BLaER1 treated with 17β-estradiol and CSF1 and Interleukin-3, amounts not matched to agents 10 nM and 100 nM (cell line): Measurements from ENCODE around the gene CKS1B.

Experiments used
- H3K27ac ChIP-seq, 11 experiments: shearing (Covaris generic); formaldehyde crosslinking; 2 replicates each; pipeline ENCODE4 v1.8.1; 2022
- H3K27me3 ChIP-seq, 11 experiments: shearing (Covaris generic); formaldehyde crosslinking; 2 replicates each; pipeline ENCODE4 v1.8.1; 2022
- H3K36me3 ChIP-seq, 11 experiments: shearing (Covaris generic); formaldehyde crosslinking; 2 replicates each; pipeline ENCODE4 v1.8.1; 2022
- H3K4me1 ChIP-seq, 10 experiments: shearing (Covaris generic); formaldehyde crosslinking; 2 replicates each; pipeline ENCODE4 v1.8.1; 2022
- H3K4me2 ChIP-seq, 11 experiments: shearing (Covaris generic); formaldehyde crosslinking; 2 replicates each; pipeline ENCODE4 v1.8.1; 2022
- H3K4me3 ChIP-seq, 10 experiments: shearing (Covaris generic); formaldehyde crosslinking; 2 replicates each; pipeline ENCODE4 v1.8.1; 2022
- H3K9ac ChIP-seq, 11 experiments: shearing (Covaris generic); formaldehyde crosslinking; 2 replicates each; pipeline ENCODE4 v1.8.1; 2022
- H3K9me3 ChIP-seq, 11 experiments: shearing (Covaris generic); formaldehyde crosslinking; replicated peaks in 1 of 11; 2 replicates each; pipeline ENCODE4 v1.8.1; 2022
- H4K20me1 ChIP-seq, 11 experiments: shearing (Covaris generic); formaldehyde crosslinking; 2 replicates each; pipeline ENCODE4 v1.8.1; 2022
- Cebpa-rat ChIP-seq, 11 experiments: shearing (Covaris generic); IDR thresholded peaks; 2 replicates each; pipeline ENCODE4 v1.8.1; 2022

Gene CKS1B

GRCh38 chr1:154998201-154998780, 23.8 kb downstream of the CKS1B start:
- H3K4me3 ChIP-seq: peak overlapping the region in 2 of 10 experiments; percentile 67 to 81; a peak in 4 of 20 replicates

GRCh38 chr1:154998818-154999570, 24.5 kb downstream of the CKS1B start:
- no peak for TF ChIP-seq Cebpa-rat (IDR thresholded peaks at IDR 0.05)
- Histone ChIP-seq H3K4me2 (peak overlapping the region; percentile 91 to 100 (median 99)), H3K4me1 (peaks cover 54 to 71% (median 63%) of the 10 kb centered on the region in 10 experiments), H3K4me3 (peak overlapping the region; percentile 44 to 96 (median 72); a peak in 18 of 20 replicates), H3K27ac (peak overlapping the region in 3 of 11 experiments; percentile 27 to 43 (median 30); a peak in 4 of 22 replicates), H3K36me3 (no peaks in the 10 kb centered on the region), H4K20me1 (peaks cover 0 to 8% (median 0%) of the 10 kb centered on the region in 11 experiments; a peak in 2 of 22 replicates), H3K27me3 (no peaks in the 10 kb centered on the region), H3K9me3 (no peaks in the 10 kb centered on the region), H3K9ac (peak overlapping the region in 9 of 11 experiments; percentile 13 to 84 (median 58); a peak in 13 of 22 replicates)

More at GRCh38 chr1:154998201-154998780, 23.8 kb downstream of the CKS1B start:
- no peaks in the 10 kb centered on the region for H3K9me3 ChIP-seq
- peak overlapping the region in 2 of 11 experiments; percentile 34 to 58; a peak in 5 of 22 replicates for H3K9ac ChIP-seq
- no peaks in the 10 kb centered on the region for H3K36me3 ChIP-seq
- peak overlapping the region; percentile 91 to 100 (median 99) for H3K4me2 ChIP-seq
- H3K27me3 ChIP-seq: no peaks in the 10 kb centered on the region
- H3K27ac ChIP-seq: peak overlapping the region in 1 of 11 experiments; percentile 30; a peak in 2 of 22 replicates
- peaks cover 0 to 8% (median 0%) of the 10 kb centered on the region in 11 experiments; a peak in 2 of 22 replicates for H4K20me1 ChIP-seq
- H3K4me1 ChIP-seq: peaks cover 60 to 76% (median 70%) of the 10 kb centered on the region in 10 experiments
- no peak for TF ChIP-seq Cebpa-rat (IDR thresholded peaks at IDR 0.05)

- H3K4me1 ChIP-seq: peaks cover 54 to 71% (median 63%) of the 10 kb centered on the region in 10 experiments
- H3K27me3 ChIP-seq: no peaks in the 10 kb centered on the region
- peak overlapping the region; percentile 45 to 90 (median 64); a peak in 20 of 22 replicates for H3K27ac ChIP-seq
These were observed 25.3 kb downstream of the CKS1B start for GRCh38 chr1:154999571-155000410.

GRCh38 chr1:155000411-155000725, 25.9 kb downstream of the CKS1B start:
- no peak for TF ChIP-seq Cebpa-rat (IDR thresholded peaks at IDR 0.05)
- no peaks in the 10 kb centered on the region for H3K27me3 ChIP-seq
- peaks cover 0 to 8% (median 0%) of the 10 kb centered on the region in 11 experiments; a peak in 2 of 22 replicates for H4K20me1 ChIP-seq
- H3K36me3 ChIP-seq: no peaks in the 10 kb centered on the region
- no peaks in the 10 kb centered on the region for H3K9me3 ChIP-seq
- peak overlapping the region; percentile 63 to 96 (median 72) for H3K4me3 ChIP-seq
- H3K4me1 ChIP-seq: peaks cover 54 to 71% (median 64%) of the 10 kb centered on the region in 10 experiments
- peak overlapping the region; percentile 74 to 87 (median 83) for H3K9ac ChIP-seq
- H3K27ac ChIP-seq: peak overlapping the region; percentile 68 to 90 (median 85); a peak in 21 of 22 replicates
- peak overlapping the region; percentile 91 to 100 (median 99) for H3K4me2 ChIP-seq

More at GRCh38 chr1:154999571-155000410, 25.3 kb downstream of the CKS1B start:
- Histone ChIP-seq H3K36me3 (no peaks in the 10 kb centered on the region), H3K4me3 (peak overlapping the region; percentile 63 to 96 (median 72)), H4K20me1 (peaks cover 0 to 8% (median 0%) of the 10 kb centered on the region in 11 experiments; a peak in 2 of 22 replicates), H3K9me3 (no peaks in the 10 kb centered on the region), H3K9ac (peak overlapping the region; percentile 50 to 84 (median 73)), H3K4me2 (peak overlapping the region; percentile 91 to 100 (median 99))
- no peak for TF ChIP-seq Cebpa-rat (IDR thresholded peaks at IDR 0.05)

- peak overlapping the region; percentile 91 to 100 (median 99) for H3K4me2 ChIP-seq
- TF ChIP-seq Cebpa-rat (IDR thresholded peaks at IDR 0.05): no peak
- H3K9me3 ChIP-seq: no peaks in the 10 kb centered on the region
- peaks cover 0 to 8% (median 0%) of the 10 kb centered on the region in 11 experiments; a peak in 2 of 22 replicates for H4K20me1 ChIP-seq
- peak overlapping the region; percentile 63 to 96 (median 72) for H3K4me3 ChIP-seq
- no peaks in the 10 kb centered on the region for H3K27me3 ChIP-seq
- peak overlapping the region; percentile 68 to 90 (median 85) for H3K27ac ChIP-seq
- peaks cover 54 to 71% (median 68%) of the 10 kb centered on the region in 10 experiments for H3K4me1 ChIP-seq
- H3K36me3 ChIP-seq: no peaks in the 10 kb centered on the region
- peak overlapping the region; percentile 74 to 87 (median 83) for H3K9ac ChIP-seq
These were observed 26.4 kb downstream of the CKS1B start for GRCh38 chr1:155000726-155001424.

GRCh38 chr1:155001425-155001674, 26.9 kb downstream of the CKS1B start:
- H3K36me3 ChIP-seq: no peaks in the 10 kb centered on the region
- H4K20me1 ChIP-seq: peaks cover 0 to 8% (median 0%) of the 10 kb centered on the region in 11 experiments; a peak in 2 of 22 replicates
- peaks cover 54 to 72% (median 68%) of the 10 kb centered on the region in 10 experiments for H3K4me1 ChIP-seq
- no peak for TF ChIP-seq Cebpa-rat (IDR thresholded peaks at IDR 0.05)
- H3K27ac ChIP-seq: peak overlapping the region; percentile 68 to 90 (median 85)
- H3K27me3 ChIP-seq: no peaks in the 10 kb centered on the region
- peak overlapping the region; percentile 74 to 87 (median 83) for H3K9ac ChIP-seq
- no peaks in the 10 kb centered on the region for H3K9me3 ChIP-seq
- peak overlapping the region; percentile 63 to 96 (median 72) for H3K4me3 ChIP-seq
- peak overlapping the region; percentile 91 to 100 (median 99) for H3K4me2 ChIP-seq

- Histone ChIP-seq H3K9ac (peak overlapping the region; percentile 74 to 87 (median 83)), H4K20me1 (peaks cover 0 to 8% (median 0%) of the 10 kb centered on the region in 11 experiments; a peak in 2 of 22 replicates), H3K27me3 (no peaks in the 10 kb centered on the region), H3K4me3 (peak overlapping the region; percentile 63 to 96 (median 72)), H3K36me3 (no peaks in the 10 kb centered on the region), H3K4me2 (peak overlapping the region; percentile 91 to 100 (median 99)), H3K4me1 (peaks cover 54 to 72% (median 68%) of the 10 kb centered on the region in 10 experiments), H3K9me3 (no peaks in the 10 kb centered on the region), H3K27ac (peak overlapping the region; percentile 68 to 90 (median 85); a peak in 20 of 22 replicates)
- TF ChIP-seq Cebpa-rat (IDR thresholded peaks at IDR 0.05): no peak
These were observed 27.4 kb downstream of the CKS1B start for GRCh38 chr1:155001675-155002463.
